H1 (cell line): ENCODE measurements around the gene CYLD. TPM values are rescaled to one million over a fixed set of nuclear protein-coding genes. Genes with fewer than 3 reads are reported as not detected.
A peak's percentile ranks its signal among the peaks of the same experiment; 100 is the strongest.

Experiments
- CTCF ChIA-PET: fragments of 300-600 bp; sonication (Branson Sonifier 250); formaldehyde crosslinking; loops from one replicate; lab custom pipeline; 2021; ENCODE audit not compliant: partially characterized antibody; lab: Charles Lee
- POLR2A ChIA-PET: fragments of 300-600 bp; sonication (Branson Sonifier 250); formaldehyde crosslinking; loops from one replicate; lab custom pipeline; 2021; ENCODE audit warnings: inconsistent platforms; ENCODE audit not compliant: partially characterized antibody; lab: Charles Lee
- DNase-seq, 2 experiments: peaks; one replicate each; pipeline versions ENCODE4 v3.0.0 to v3.0.0-alpha.2; 2010 to 2022; ENCODE audit warnings: low spot score in 2 of 2, low read depth in 1 of 2, mixed read lengths in 1 of 2
- FAIRE-seq: peaks from 2 replicates; lab custom pipeline; 2011; peaks lifted over from hg19 to GRCh38; lab: Jason Lieb, UNC
- H2AFZ ChIP-seq: 2 replicates; pipeline ENCODE4 v1.8.1; 2012; ENCODE audit warnings: low read length, inconsistent platforms
- H2AK5ac ChIP-seq: 2 replicates; pipeline ENCODE4 v1.6.1; 2013; ENCODE audit warnings: low read depth, low read length
- H2BK120ac ChIP-seq: replicated peaks from 2 replicates; pipeline ENCODE3; 2013; ENCODE audit warnings: low read depth, low read length, inconsistent platforms
- H2BK12ac ChIP-seq: 2 replicates; pipeline ENCODE4 v1.6.1; 2013; ENCODE audit warnings: low read depth, low read length
- H2BK15ac ChIP-seq: 2 replicates; pipeline ENCODE4 v1.6.1; 2013; ENCODE audit warnings: low read length
- H2BK20ac ChIP-seq: 2 replicates; pipeline ENCODE4 v1.6.1; 2013; ENCODE audit warnings: low read length
- H2BK5ac ChIP-seq: 2 replicates; pipeline ENCODE4 v1.6.1; 2013; ENCODE audit warnings: low read depth, low read length
- H3K14ac ChIP-seq: 2 replicates; pipeline ENCODE4 v1.6.1; 2013; ENCODE audit warnings: inconsistent platforms; ENCODE audit not compliant: insufficient read length
- H3K18ac ChIP-seq: 2 replicates; pipeline ENCODE4 v1.6.1; 2013; ENCODE audit warnings: low read length; ENCODE audit errors: extremely low read depth
- H3K23ac ChIP-seq: 2 replicates; pipeline ENCODE4 v1.6.1; 2013; ENCODE audit warnings: inconsistent platforms; ENCODE audit not compliant: insufficient read length
- H3K23me2 ChIP-seq: 2 replicates; pipeline ENCODE4 v1.6.1; 2013; ENCODE audit warnings: low read depth, low read length
- H3K27ac ChIP-seq: 2 replicates; pipeline ENCODE4 v1.6.1; 2011; ENCODE audit warnings: low read depth, low read length, inconsistent platforms
- H3K27me3 ChIP-seq, 4 experiments: replicated peaks in 1 of 4; 1 replicate in 1 of 4; 2 replicates in 3 of 4; pipeline versions ENCODE4 v1.6.1 to v1.8.1; 2011 to 2013; ENCODE audit warnings: low read length in 3 of 4, mild to moderate bottlenecking in 3 of 4, inconsistent platforms in 2 of 4, mixed read lengths in 2 of 4, moderate library complexity in 1 of 4; ENCODE audit not compliant: control insufficient read depth in 3 of 4, insufficient read depth in 3 of 4; ENCODE audit errors: extremely low read depth in 1 of 4
- H3K36me3 ChIP-seq, 4 experiments: 2 replicates each; pipeline versions ENCODE4 v1.6.1 to v1.8.1; 2011 to 2013; ENCODE audit warnings: mild to moderate bottlenecking in 4 of 4, low read length in 3 of 4, moderate library complexity in 2 of 4, control low read depth in 1 of 4, inconsistent platforms in 1 of 4; ENCODE audit not compliant: insufficient read depth in 4 of 4, control insufficient read depth in 2 of 4
- H3K4ac ChIP-seq: replicated peaks from 2 replicates; pipeline ENCODE3; 2013; ENCODE audit warnings: low read length, low read depth, mixed read lengths, inconsistent platforms; ENCODE audit not compliant: insufficient read length
- H3K4me1 ChIP-seq, 4 experiments: replicated peaks in 1 of 4; 1 replicate in 1 of 4; 2 replicates in 3 of 4; pipeline versions ENCODE4 v1.6.1 to v1.8.1; 2011 to 2013; ENCODE audit warnings: low read length in 3 of 4, inconsistent platforms in 2 of 4, mixed read lengths in 1 of 4; ENCODE audit not compliant: insufficient read depth in 4 of 4, control insufficient read depth in 3 of 4
- H3K4me2 ChIP-seq, 2 experiments: 2 replicates each; pipeline versions ENCODE4 v1.6.1 to v1.8.1; 2011 to 2013; ENCODE audit warnings: low read depth in 2 of 2, low read length in 2 of 2, control low read depth in 1 of 2, inconsistent platforms in 1 of 2, mild to moderate bottlenecking in 1 of 2; ENCODE audit not compliant: insufficient read depth in 1 of 2
- H3K4me3 ChIP-seq, 4 experiments: fragments of 200-600, 300-600 bp in 1 of 4; sonication (generic), shearing (Covaris generic), sonication (Bioruptor Twin) in 1 of 4; 2 replicates each; pipeline versions ENCODE4 v1.5.1 to v1.8.1; 2011 to 2016; ENCODE audit warnings: low read length in 4 of 4, low read depth in 3 of 4, control low read depth in 2 of 4, inconsistent platforms in 2 of 4, mild to moderate bottlenecking in 2 of 4, mixed read lengths in 1 of 4, moderate library complexity in 1 of 4; ENCODE audit not compliant: insufficient read depth in 2 of 4; ENCODE audit errors: extremely low read depth in 1 of 4
- H3K56ac ChIP-seq: replicated peaks from 2 replicates; pipeline ENCODE3; 2013; ENCODE audit warnings: low read depth, mild to moderate bottlenecking, mixed read lengths, low read length, inconsistent platforms; ENCODE audit not compliant: insufficient read length
- H3K79me1 ChIP-seq: 2 replicates; pipeline ENCODE4 v1.6.1; 2013; ENCODE audit warnings: low read depth, low read length, control low read depth
- H3K79me2 ChIP-seq, 2 experiments: 2 replicates each; pipeline versions ENCODE4 v1.6.1 to v1.8.1; 2012 to 2013; ENCODE audit warnings: low read length in 2 of 2, mild to moderate bottlenecking in 2 of 2, inconsistent platforms in 1 of 2; ENCODE audit not compliant: insufficient read depth in 2 of 2, control insufficient read depth in 1 of 2
- H3K9ac ChIP-seq, 4 experiments: replicated peaks in 1 of 4; 1 replicate in 1 of 4; 2 replicates in 3 of 4; pipeline versions ENCODE4 v1.6.1 to v1.8.1; 2011 to 2013; ENCODE audit warnings: low read depth in 3 of 4, low read length in 3 of 4, control low read depth in 2 of 4, mild to moderate bottlenecking in 2 of 4, moderate library complexity in 2 of 4, inconsistent platforms in 1 of 4; ENCODE audit errors: extremely low read depth in 1 of 4
- H3K9me3 ChIP-seq, 2 experiments: 2 replicates each; pipeline versions ENCODE4 v1.6.1 to v1.8.1; 2012 to 2013; ENCODE audit warnings: mild to moderate bottlenecking in 2 of 2, moderate library complexity in 2 of 2, control low read depth in 1 of 2, inconsistent platforms in 1 of 2, low read depth in 1 of 2, low read length in 1 of 2, mixed read lengths in 1 of 2; ENCODE audit not compliant: insufficient read depth in 2 of 2
- H4K20me1 ChIP-seq, 2 experiments: replicated peaks in 1 of 2; 2 replicates each; pipeline versions ENCODE3 to v1.8.1; 2011 to 2013; ENCODE audit warnings: inconsistent platforms in 2 of 2, low read length in 2 of 2, mild to moderate bottlenecking in 1 of 2; ENCODE audit not compliant: insufficient read depth in 2 of 2, control insufficient read depth in 1 of 2
- H4K5ac ChIP-seq: 2 replicates; pipeline ENCODE4 v1.6.1; 2013; ENCODE audit warnings: low read length, low read depth, mixed read lengths, inconsistent platforms; ENCODE audit not compliant: insufficient read length
- H4K8ac ChIP-seq: 2 replicates; pipeline ENCODE4 v1.8.0; 2013; ENCODE audit warnings: mild to moderate bottlenecking, moderate library complexity, low read length, inconsistent platforms; ENCODE audit not compliant: insufficient read depth; ENCODE audit errors: extremely low read depth
- H4K91ac ChIP-seq: replicated peaks from 2 replicates; pipeline ENCODE3; 2013; ENCODE audit warnings: low read length, mixed read lengths, inconsistent platforms; ENCODE audit not compliant: insufficient read length
- CEBPB ChIP-seq: IDR thresholded peaks from 2 replicates; pipeline ENCODE4 v1.6.1; 2012; ENCODE audit warnings: low read depth, low read length
- EP300 ChIP-seq, 2 experiments: IDR thresholded peaks; 1 replicate in 1 of 2; 2 replicates in 1 of 2; pipeline ENCODE4 v1.6.1; 2011 to 2012; ENCODE audit warnings: low read depth in 2 of 2, low read length in 2 of 2, mild to moderate bottlenecking in 2 of 2, borderline replicate concordance in 1 of 2, inconsistent platforms in 1 of 2, moderate library complexity in 1 of 2
- EZH2 ChIP-seq: fragments of 200-600 bp; sonication (generic); IDR thresholded peaks from 2 replicates; pipeline ENCODE4 v1.7.1; 2012; ENCODE audit warnings: low read depth, mild to moderate bottlenecking, moderate library complexity, low read length, inconsistent platforms; ENCODE audit not compliant: severe bottlenecking
- NANOG ChIP-seq: IDR thresholded peaks from 2 replicates; pipeline ENCODE4 v1.6.1; 2011; ENCODE audit warnings: low read length, low read depth, mild to moderate bottlenecking, inconsistent platforms; ENCODE audit not compliant: insufficient read depth, poor library complexity, severe bottlenecking
- PHF8 ChIP-seq: fragments of 200-600 bp; sonication (generic); conservative IDR thresholded peaks from 2 replicates; pipeline ENCODE4 v1.7.1; 2012; ENCODE audit warnings: low read depth, mild to moderate bottlenecking, inconsistent platforms, low read length, moderate library complexity
- POLR2AphosphoS5 ChIP-seq: IDR thresholded peaks from 2 replicates; pipeline ENCODE4 v1.6.1; 2011; ENCODE audit warnings: low read depth, low read length
- RNF2 ChIP-seq: fragments of 200-900, 300-1000 bp; sonication (generic); IDR thresholded peaks from 2 replicates; pipeline ENCODE4 v1.7.1; 2016; ENCODE audit warnings: borderline replicate concordance, low read depth, mild to moderate bottlenecking, antibody characterized with exemption, low read length; ENCODE audit not compliant: poor library complexity, severe bottlenecking; ENCODE audit errors: missing control alignments
- SAP30 ChIP-seq: fragments of 300-600 bp; sonication (generic); IDR thresholded peaks from 2 replicates; pipeline ENCODE4 v1.7.1; 2012; ENCODE audit warnings: low read length, moderate library complexity, mild to moderate bottlenecking, inconsistent platforms; ENCODE audit not compliant: insufficient read depth, insufficient replicate concordance
- SIRT6 ChIP-seq: IDR thresholded peaks from one replicate; pipeline ENCODE4 v1.7.1; 2012; ENCODE audit warnings: low read length, inconsistent platforms
- SP4 ChIP-seq: IDR thresholded peaks from 2 replicates; pipeline ENCODE4 v1.6.1; 2012; ENCODE audit warnings: low read length, inconsistent platforms
- TAF1 ChIP-seq: IDR thresholded peaks from 2 replicates; pipeline ENCODE4 v1.6.1; 2011; ENCODE audit warnings: mild to moderate bottlenecking, low read depth, low read length
- ZNF274 ChIP-seq: IDR thresholded peaks from 2 replicates; pipeline ENCODE4 v1.7.0; 2012; ENCODE audit warnings: low read length, borderline replicate concordance; ENCODE audit errors: extremely low read depth
- WGBS, 2 experiments: shearing (Covaris generic) in 1 of 2; methylation state at CpG; one replicate each; pipeline versions ENCODE4 v1.1.6 to v1.1.7; 2013 to 2015; ENCODE audit warnings: low lambda C conversion rate in 2 of 2, mixed read lengths in 2 of 2, inconsistent platforms in 1 of 2, low coverage in 1 of 2, missing lambda C conversion rate in 1 of 2; ENCODE audit not compliant: insufficient replicate concordance in 2 of 2, insufficient coverage in 1 of 2, insufficient read length in 1 of 2; ENCODE audit errors: extremely low coverage in 1 of 2, missing lambda C conversion rate in 1 of 2; 5-methylcytosine and 5-hydroxymethylcytosine counted together
- polyA plus RNA-seq, 7 experiments: library from polyadenylated mRNA; depleted of rRNA in 3 of 7; stranded (reverse) in 5 of 7; unstranded in 2 of 7; fragments of >200 nt in 5 of 7; fragments of 200-250 nt in 2 of 7; gene quantifications; 1 replicate in 5 of 7; 2 replicates in 1 of 7; 4 replicates in 1 of 7; pipeline versions ENCODE4 v1.2.1 to v1.2.3, GENCODE V29; 2011 to 2013; ENCODE audit warnings: missing spikeins in 2 of 7, mixed read lengths in 2 of 7
- total RNA-seq: library from RNA; stranded (reverse); fragmentation: NEBNext Ultra II Directional; extraction: Animal tissue kit (Norgen Biotek cat#: 25700); gene quantifications from 2 replicates; pipeline ENCODE4 v1.2.1, GENCODE V29; 2021
- TF ChIP-seq, protein P1 (sequence below): IDR thresholded peaks from 2 replicates; pipeline ENCODE4 v1.6.1; 2011; ENCODE audit warnings: low read depth, mild to moderate bottlenecking, low read length; ENCODE audit not compliant: insufficient read depth

CYLD gene
- total and polyA plus RNA-seq, 2 of the 8 experiments (the other 6 are each of a cell fraction or from before 2014, with no cell fraction given) = 3.7 to 18.8 TPM

DNA sequence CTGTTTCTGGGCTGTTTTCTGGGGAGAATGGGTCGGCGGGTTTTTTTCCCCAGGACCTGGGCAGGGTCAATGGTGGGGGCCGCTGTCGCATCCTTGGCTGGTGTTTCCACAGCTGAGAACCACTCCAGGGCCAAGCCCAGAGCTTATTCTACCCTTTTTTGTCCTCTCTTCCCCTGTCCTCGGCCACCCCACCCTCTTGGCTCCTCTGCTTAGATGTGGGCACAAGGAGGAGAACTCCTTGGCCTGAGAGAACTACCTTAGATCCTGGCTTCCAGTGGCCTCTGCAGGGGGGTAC lies 44.5 kb upstream of the CYLD start:
- H2AFZ ChIP-seq = no peak overlapping the region
- no peak overlapping the region for H3K18ac ChIP-seq
- no peak for TF ChIP-seq PHF8
- TF ChIP-seq, protein P1, sequence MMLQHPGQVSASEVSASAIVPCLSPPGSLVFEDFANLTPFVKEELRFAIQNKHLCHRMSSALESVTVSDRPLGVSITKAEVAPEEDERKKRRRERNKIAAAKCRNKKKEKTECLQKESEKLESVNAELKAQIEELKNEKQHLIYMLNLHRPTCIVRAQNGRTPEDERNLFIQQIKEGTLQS = no peak
- TF ChIP-seq SAP30 = no peak
- no peak for TF ChIP-seq NANOG
- no peak for TF ChIP-seq EZH2
- TF ChIP-seq SIRT6 = no peak
- TF ChIP-seq CEBPB = no peak
- TF ChIP-seq EP300 (IDR thresholded peaks at IDR 0.05; ENCODE audit: borderline replicate concordance in 1 of 2, low read depth in 2 of 2, low read length in 2 of 2) = no peak
- TF ChIP-seq RNF2 = no peak
- no peak for TF ChIP-seq TAF1
- no peak for TF ChIP-seq SP4
- no peak for TF ChIP-seq ZNF274
- no peak for TF ChIP-seq POLR2AphosphoS5

More for the DNA sequence above, 44.5 kb upstream of the CYLD start:
- Histone ChIP-seq H3K79me1 (no peaks in the 10 kb centered on the region), H3K79me2 (no peaks in the 10 kb centered on the region), H3K27me3 (peaks cover 0 to 26% (median 21%) of the 10 kb centered on the region in 4 experiments; a peak in 6 of 7 replicates), H3K36me3 (no peaks in the 10 kb centered on the region), H2BK5ac (no peak overlapping the region), H3K23ac (no peak overlapping the region), H4K20me1 (peaks cover 0 to 7% of the 10 kb centered on the region in 2 experiments), H4K91ac (no peak overlapping the region), H4K5ac (no peak overlapping the region), H3K4me2 (no peak overlapping the region), H2BK15ac (no peak overlapping the region), H2BK12ac (no peak overlapping the region), H3K4me1 (peaks cover 0 to 6% (median 1%) of the 10 kb centered on the region in 4 experiments; a peak in 3 of 7 replicates), H3K9ac (no peak overlapping the region), H3K56ac (no peak overlapping the region), H3K27ac (no peak overlapping the region), H2AK5ac (no peak overlapping the region), H4K8ac (peak overlapping the region; percentile 38; the same call in 1 of the 2 replicates), H3K4me3 (no peak overlapping the region), H2BK20ac (no peak overlapping the region), H3K23me2 (peaks cover 14% of the 10 kb centered on the region), H2BK120ac (no peak overlapping the region), H3K9me3 (no peaks in the 10 kb centered on the region), H3K14ac (no peak overlapping the region), H3K4ac (no peak overlapping the region)
- 96% methylated on average over 4 of the region's 5 CpGs; no CpG with 5 or more reads in 1 of the 2 experiments for WGBS, 2 experiments
- CTCF ChIA-PET = interaction anchor here (1.6 to 2.4 kb wide), 2 partner anchors 13 to 20 kb away, joined by 4 to 5 read pairs; no protein-coding TSS in a partner anchor
- POLR2A ChIA-PET = no interaction called here
- DNase-seq (no peak), FAIRE-seq (no peak)
